Mesangial cell (primary cell): ENCODE measurements around the gene TMED3. TPM values are rescaled to one million over a fixed set of nuclear protein-coding genes. Genes with fewer than 3 reads are reported as not detected.

Source experiments
- total RNA-seq: library from RNA; depleted of rRNA; stranded (reverse); fragments of >200 nt; gene quantifications from 2 replicates; pipeline ENCODE4 v1.2.3, GENCODE V29; 2015

Gene TMED3
- 126 TPM in 2 replicates for total RNA-seq

GRCh38 chr15:79310985-79311900 lies at the start of gene TMED3:
Gene TMED3 (plus strand): TSS chr15:79311112. CDS start chr15:79311250, 138 bp downstream.

GRCh38 chr15:79282371-79283251 lies 28.3 kb upstream of the TMED3 start, which contains the start of gene ANKRD34C:
Gene ANKRD34C (plus strand): TSS chr15:79282722. CDS start chr15:79293285, 10,563 bp downstream.

Other genes with a start within 250 kb of the TMED3 start
- 0.16 and 0.38 TPM in 2 replicates for gene RASGRF1, start 220.3 kb upstream of the TMED3 start, total RNA-seq
- not detected in 2 replicates for gene ANKRD34C, start 28.4 kb upstream of the TMED3 start, total RNA-seq
- gene MINAR1, start 121.2 kb downstream of the TMED3 start, total RNA-seq, result 0.49 and 0.63 TPM in 2 replicates